HCT116 (cell line): ENCODE measurements around the gene RSPH6A. TPM values are rescaled to one million over a fixed set of nuclear protein-coding genes. Genes with fewer than 3 reads are reported as not detected.

ENCODE experiments used
- ATAC-seq: fragments of 200-7000 bp; cut with Tn5 transposase; 2 replicates; pipeline ENCODE4 v1.9.1; 2020; ENCODE audit warnings: mild to moderate bottlenecking, moderate library complexity
- BruUV-seq: library from RNA; stranded (reverse); fragments of 400-500 nt; replicated peaks from 2 replicates; lab custom pipeline; 2021; lab: Mats Ljungman, UMichigan
- CTCF ChIA-PET: fragments of 300-600 bp; sonication (Branson Sonifier 250); formaldehyde crosslinking; loops from one replicate; lab custom pipeline; 2021; ENCODE audit warnings: antibody characterized with exemption; lab: Charles Lee
- POLR2A ChIA-PET: fragments of 300-600, 350-600 bp; sonication (Branson Sonifier 250); formaldehyde crosslinking; loops from one replicate; lab custom pipeline; 2021; ENCODE audit warnings: antibody characterized with exemption; lab: Charles Lee
- RAD21 ChIA-PET, 2 experiments: fragments of 300-600 bp; sonication (Branson Sonifier 250); formaldehyde crosslinking; loops; one replicate each; lab custom pipeline; 2023; ENCODE audit warnings: low total read pairs in 2 of 2; ENCODE audit not compliant: uncharacterized antibody in 2 of 2, unreplicated experiment in 2 of 2, low non-redundant PET in 1 of 2; lab: Charles Lee
- DNase-seq: peaks from one replicate; pipeline ENCODE4 v3.0.0-alpha.2; 2010; ENCODE audit warnings: low read depth, low spot score
- H2AFZ ChIP-seq: fragments of 200-600 bp; shearing (Covaris generic), sonication (generic); 2 replicates; pipeline ENCODE4 v1.6.1; 2017; ENCODE audit warnings: low read depth, mixed run types, mixed read lengths, antibody characterized with exemption, low read length; ENCODE audit not compliant: poor library complexity, severe bottlenecking
- H3K27ac ChIP-seq: 2 replicates; pipeline ENCODE4 v1.5.1; 2012; ENCODE audit warnings: low read depth, low read length
- H3K27me3 ChIP-seq: fragments of 200-600 bp; sonication (generic); 2 replicates; pipeline ENCODE4 v1.6.1; 2016; ENCODE audit warnings: mixed run types, low read length, mixed read lengths; ENCODE audit not compliant: insufficient read depth
- H3K36me3 ChIP-seq, 2 experiments: fragments of 200-500 bp in 1 of 2; fragments of 200-600 bp in 1 of 2; sonication (Bioruptor generic) in 1 of 2; sonication (generic) in 1 of 2; 2 replicates each; pipeline versions ENCODE4 v1.5.1 to v1.6.1; 2014 to 2016; ENCODE audit warnings: low read length in 2 of 2, inconsistent platforms in 1 of 2, mixed read lengths in 1 of 2, mixed run types in 1 of 2; ENCODE audit not compliant: insufficient read depth in 2 of 2, control insufficient read depth in 1 of 2
- H3K4me1 ChIP-seq, 2 experiments: fragments of 200-600 bp in 1 of 2; sonication (generic) in 1 of 2; 2 replicates each; pipeline versions ENCODE4 v1.5.1 to v1.6.1; 2012 to 2017; ENCODE audit warnings: low read length in 2 of 2, inconsistent platforms in 1 of 2, mild to moderate bottlenecking in 1 of 2, mixed read lengths in 1 of 2, mixed run types in 1 of 2, moderate library complexity in 1 of 2; ENCODE audit not compliant: insufficient read depth in 2 of 2, control insufficient read depth in 1 of 2
- H3K4me2 ChIP-seq: fragments of 200-600 bp; sonication (generic); 2 replicates; pipeline ENCODE4 v1.6.1; 2017; ENCODE audit warnings: mixed run types, low read length, mixed read lengths
- H3K4me3 ChIP-seq, 2 experiments: fragments of 200-600 bp in 1 of 2; sonication (generic) in 1 of 2; replicated peaks in 1 of 2; 2 replicates each; pipeline ENCODE4 v1.5.1; 2011 to 2016; ENCODE audit warnings: low read length in 2 of 2, control low read depth in 1 of 2, low read depth in 1 of 2, mild to moderate bottlenecking in 1 of 2, mixed read lengths in 1 of 2, mixed run types in 1 of 2
- H3K79me2 ChIP-seq: fragments of 200-600 bp; sonication (generic); 2 replicates; pipeline ENCODE4 v1.6.1; 2017; ENCODE audit warnings: mild to moderate bottlenecking, mixed run types, low read length, moderate library complexity, mixed read lengths; ENCODE audit not compliant: insufficient read depth
- H3K9ac ChIP-seq: fragments of 200-600 bp; sonication (generic); 2 replicates; pipeline ENCODE4 v1.6.1; 2016; ENCODE audit warnings: low read length, mixed read lengths
- H3K9me2 ChIP-seq: fragments of 200-600 bp; sonication (generic), shearing (Covaris generic); 2 replicates; pipeline ENCODE4 v1.6.1; 2017; ENCODE audit warnings: mixed run types, mild to moderate bottlenecking, moderate library complexity; ENCODE audit not compliant: insufficient read depth
- H3K9me3 ChIP-seq, 2 experiments: fragments of 200-500 bp in 1 of 2; fragments of 200-600 bp in 1 of 2; sonication (Bioruptor generic) in 1 of 2; sonication (generic) in 1 of 2; 2 replicates each; pipeline ENCODE4 v1.6.1; 2014 to 2017; ENCODE audit warnings: low read length in 2 of 2, mixed read lengths in 2 of 2, inconsistent platforms in 1 of 2, low read depth in 1 of 2, mild to moderate bottlenecking in 1 of 2, mixed run types in 1 of 2, moderate library complexity in 1 of 2; ENCODE audit not compliant: control insufficient read depth in 1 of 2, insufficient read depth in 1 of 2
- H4K20me1 ChIP-seq: fragments of 200-600 bp; sonication (generic), shearing (Covaris generic); 2 replicates; pipeline ENCODE4 v1.6.1; 2017; ENCODE audit warnings: mixed run types, mild to moderate bottlenecking, moderate library complexity; ENCODE audit not compliant: insufficient read depth
- ELF1 ChIP-seq: IDR thresholded peaks from 2 replicates; pipeline ENCODE4 v1.6.1; 2012; ENCODE audit warnings: low read depth, borderline replicate concordance
- POLR2A ChIP-seq: IDR thresholded peaks from 2 replicates; pipeline ENCODE4 v1.7.0; 2011; ENCODE audit warnings: borderline replicate concordance; ENCODE audit not compliant: insufficient read depth, insufficient read length; ENCODE audit errors: extremely low read depth
- POLR2AphosphoS5 ChIP-seq: IDR thresholded peaks from 2 replicates; pipeline ENCODE4 v1.6.1; 2011; ENCODE audit warnings: mild to moderate bottlenecking, low read depth, low read length, moderate library complexity
- RAD21 ChIP-seq: IDR thresholded peaks from 2 replicates; pipeline ENCODE4 v1.6.1; 2012; ENCODE audit warnings: low read depth, mild to moderate bottlenecking
- TCF7L2 ChIP-seq: IDR thresholded peaks from 2 replicates; pipeline ENCODE4 v1.7.0; 2011; ENCODE audit warnings: borderline replicate concordance, inconsistent platforms; ENCODE audit not compliant: insufficient read depth, insufficient read length; ENCODE audit errors: extremely low read depth
- intact Hi-C: fragments of 100-400 bp; cut with micrococcal nuclease; formaldehyde crosslinking; loops from 2 replicates; pipeline ENCODE4 v1.10.0; 2022
- total RNA-seq: library from RNA; stranded (reverse); gene quantifications from one replicate; pipeline ENCODE4 v1.2.1, GENCODE V29; 2021; ENCODE audit not compliant: unreplicated experiment
- TF ChIP-seq, protein P1 (sequence below), 3 experiments: fragments of 200-600 bp in 1 of 3; sonication (generic) in 1 of 3; IDR thresholded peaks in 2 of 3; conservative IDR thresholded peaks in 1 of 3; 2 replicates each; pipeline ENCODE4 v1.5.1; 2012 to 2017; ENCODE audit warnings: low read depth in 2 of 3, low read length in 2 of 3, antibody characterized with exemption in 1 of 3, borderline replicate concordance in 1 of 3, control low read depth in 1 of 3, mild to moderate bottlenecking in 1 of 3, mixed read lengths in 1 of 3, mixed run types in 1 of 3, moderate library complexity in 1 of 3; ENCODE audit not compliant: insufficient read depth in 1 of 3
- TF ChIP-seq, protein P2 (sequence below): IDR thresholded peaks from 2 replicates; pipeline ENCODE4 v1.6.1; 2012

RSPH6A gene
- total RNA-seq, 1 experiment from 2014 or later, result 0.57 TPM

DNA sequence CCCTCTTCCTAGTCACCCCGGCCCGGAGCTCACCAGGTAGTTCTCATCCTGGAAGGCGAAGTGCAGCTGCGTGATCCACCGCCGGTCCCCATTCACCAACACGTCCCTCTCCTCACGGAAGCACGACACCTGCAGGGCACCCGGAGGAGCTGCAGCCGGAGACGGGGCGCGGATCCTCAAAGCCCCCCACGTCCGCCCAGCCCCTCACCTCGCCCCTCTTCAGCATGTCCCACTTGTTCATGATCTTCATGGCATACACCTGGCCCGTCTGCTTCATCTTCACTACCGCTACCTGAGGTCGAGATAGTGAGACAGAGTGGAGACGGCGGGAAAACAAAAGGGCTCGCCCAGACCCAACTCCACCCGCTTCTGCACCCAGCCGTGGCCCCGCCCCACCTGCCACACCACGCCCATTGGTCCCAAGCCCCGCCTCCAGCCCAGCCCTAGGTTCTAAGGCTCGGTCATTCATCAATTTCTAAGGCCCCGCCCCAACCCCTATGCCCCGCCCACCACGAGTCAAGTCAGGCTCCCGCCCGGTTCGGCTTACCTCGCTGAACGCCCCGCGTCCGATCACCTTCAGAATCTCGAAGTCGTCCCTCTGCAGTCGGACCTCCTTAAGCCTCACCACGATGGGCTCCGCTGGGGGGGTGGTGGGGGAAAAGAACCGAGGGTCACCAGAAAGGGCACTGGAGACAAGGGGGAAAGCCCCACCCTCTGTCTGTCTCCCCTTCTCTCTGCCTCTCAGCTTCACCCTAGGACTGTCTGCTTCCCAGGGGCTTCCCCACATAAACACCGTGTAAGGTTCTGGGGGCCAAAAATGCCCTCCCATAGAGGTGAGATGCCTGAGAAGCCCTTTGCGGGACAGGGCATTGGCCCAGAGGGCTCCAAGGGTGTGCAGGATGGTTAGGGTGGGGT is 35.6 kb downstream of the RSPH6A start:
- ChIA-PET RAD21 (interaction anchor here (0.7 to 1.1 kb wide), 2 partner anchors 10 kb away, joined by 4 to 7 read pairs; partner anchors contain the start of gene SIX5 (in 2 of the 2)), CTCF (interaction anchor here (0.7 to 2.2 kb wide), 11 partner anchors 10 to 297 kb away, joined by 3 to 71 read pairs (median 4); partner anchors contain the start of genes DMWD, QPCTL and SIX5), POLR2A (interaction anchor here (0.6 to 5.1 kb wide), 3 partner anchors 10 to 80 kb away, joined by 3 to 50 read pairs (median 3); partner anchors contain the start of gene SIX5)
- TF ChIP-seq, protein P1, sequence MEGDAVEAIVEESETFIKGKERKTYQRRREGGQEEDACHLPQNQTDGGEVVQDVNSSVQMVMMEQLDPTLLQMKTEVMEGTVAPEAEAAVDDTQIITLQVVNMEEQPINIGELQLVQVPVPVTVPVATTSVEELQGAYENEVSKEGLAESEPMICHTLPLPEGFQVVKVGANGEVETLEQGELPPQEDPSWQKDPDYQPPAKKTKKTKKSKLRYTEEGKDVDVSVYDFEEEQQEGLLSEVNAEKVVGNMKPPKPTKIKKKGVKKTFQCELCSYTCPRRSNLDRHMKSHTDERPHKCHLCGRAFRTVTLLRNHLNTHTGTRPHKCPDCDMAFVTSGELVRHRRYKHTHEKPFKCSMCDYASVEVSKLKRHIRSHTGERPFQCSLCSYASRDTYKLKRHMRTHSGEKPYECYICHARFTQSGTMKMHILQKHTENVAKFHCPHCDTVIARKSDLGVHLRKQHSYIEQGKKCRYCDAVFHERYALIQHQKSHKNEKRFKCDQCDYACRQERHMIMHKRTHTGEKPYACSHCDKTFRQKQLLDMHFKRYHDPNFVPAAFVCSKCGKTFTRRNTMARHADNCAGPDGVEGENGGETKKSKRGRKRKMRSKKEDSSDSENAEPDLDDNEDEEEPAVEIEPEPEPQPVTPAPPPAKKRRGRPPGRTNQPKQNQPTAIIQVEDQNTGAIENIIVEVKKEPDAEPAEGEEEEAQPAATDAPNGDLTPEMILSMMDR (IDR thresholded peaks at IDR 0.05 in 2 of 3, conservative IDR thresholded peaks at IDR 0.05 in 1 of 3; ENCODE audit: borderline replicate concordance in 1 of 3, insufficient read depth in 1 of 3, low read depth in 2 of 3, low read length in 2 of 3), result peak in 2 of 3 experiments; percentile 83 to 90; a peak in 5 of 6 replicates
- TF ChIP-seq RAD21 (peak; percentile 57; the same call in 1 of the 2 replicates), ELF1 (no peak), POLR2A (peak; percentile 30), TCF7L2 (peak; percentile 61), POLR2AphosphoS5 (peak; percentile 46; the same call in 1 of the 2 replicates)
- TF ChIP-seq, protein P2, sequence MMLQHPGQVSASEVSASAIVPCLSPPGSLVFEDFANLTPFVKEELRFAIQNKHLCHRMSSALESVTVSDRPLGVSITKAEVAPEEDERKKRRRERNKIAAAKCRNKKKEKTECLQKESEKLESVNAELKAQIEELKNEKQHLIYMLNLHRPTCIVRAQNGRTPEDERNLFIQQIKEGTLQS, result no peak
- peak overlapping the region; percentile 52 for H3K9ac ChIP-seq
- H3K4me3 ChIP-seq, result peak overlapping the region; percentile 53 to 59
- ATAC-seq (peak; percentile 85), DNase-seq (peak; percentile 87)
- peaks cover 0 to 10% of the 10 kb centered on the region in 2 experiments; a peak in 3 of 4 replicates for H3K36me3 ChIP-seq
- BruUV-seq, result no TSS peak
- no peaks in the 10 kb centered on the region for H3K79me2 ChIP-seq
- no peaks in the 10 kb centered on the region for H3K9me2 ChIP-seq
- H3K9me3 ChIP-seq, result no peaks in the 10 kb centered on the region
- H2AFZ ChIP-seq, result no peak overlapping the region
- H3K4me1 ChIP-seq, result peaks cover 45 to 60% of the 10 kb centered on the region in 2 experiments
- H4K20me1 ChIP-seq, result no peaks in the 10 kb centered on the region
- intact Hi-C loops, result loop anchor here (1.0 to 10.0 kb wide), 2 partner anchors 9 to 685 kb away; partner anchors contain the start of gene PPP1R37
- H3K27ac ChIP-seq, result peak overlapping the region; percentile 91
- H3K4me2 ChIP-seq, result peak overlapping the region; percentile 84
- H3K27me3 ChIP-seq, result no peaks in the 10 kb centered on the region
